Subcutaneous adipose tissue (tissue), 4 donors: Measurements from ENCODE around the gene SIVA1. TPM values are rescaled to one million over a fixed set of nuclear protein-coding genes. Genes with fewer than 3 reads are reported as not detected.

Experiments used
- total RNA-seq, 4 donors: library from RNA; depleted of rRNA; stranded (reverse); fragments of >200 nt; gene quantifications; one replicate each; pipeline ENCODE4 v1.1.0, GENCODE V29; 2016
- TF ChIP-seq, protein P1 (sequence below): fragments of 450-650 bp; IDR thresholded peaks from one replicate; pipeline ENCODE4 v1.5.1; 2016; ENCODE audit warnings: low read depth, mild to moderate bottlenecking, control low read depth, antibody characterized with exemption, moderate library complexity

The SIVA1 gene, protein sequence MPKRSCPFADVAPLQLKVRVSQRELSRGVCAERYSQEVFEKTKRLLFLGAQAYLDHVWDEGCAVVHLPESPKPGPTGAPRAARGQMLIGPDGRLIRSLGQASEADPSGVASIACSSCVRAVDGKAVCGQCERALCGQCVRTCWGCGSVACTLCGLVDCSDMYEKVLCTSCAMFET
- total RNA-seq = 100 to 1,000 TPM in 3 of 4 donors, 10 to 100 TPM in 1; 65.4 to 232 (median 169) TPM

GRCh38 chr14:104752735-104753527, at the start of gene SIVA1:
Gene SIVA1 (plus strand): TSS chr14:104753147. CDS start chr14:104753202, 55 bp downstream.
- TF ChIP-seq, protein P1, sequence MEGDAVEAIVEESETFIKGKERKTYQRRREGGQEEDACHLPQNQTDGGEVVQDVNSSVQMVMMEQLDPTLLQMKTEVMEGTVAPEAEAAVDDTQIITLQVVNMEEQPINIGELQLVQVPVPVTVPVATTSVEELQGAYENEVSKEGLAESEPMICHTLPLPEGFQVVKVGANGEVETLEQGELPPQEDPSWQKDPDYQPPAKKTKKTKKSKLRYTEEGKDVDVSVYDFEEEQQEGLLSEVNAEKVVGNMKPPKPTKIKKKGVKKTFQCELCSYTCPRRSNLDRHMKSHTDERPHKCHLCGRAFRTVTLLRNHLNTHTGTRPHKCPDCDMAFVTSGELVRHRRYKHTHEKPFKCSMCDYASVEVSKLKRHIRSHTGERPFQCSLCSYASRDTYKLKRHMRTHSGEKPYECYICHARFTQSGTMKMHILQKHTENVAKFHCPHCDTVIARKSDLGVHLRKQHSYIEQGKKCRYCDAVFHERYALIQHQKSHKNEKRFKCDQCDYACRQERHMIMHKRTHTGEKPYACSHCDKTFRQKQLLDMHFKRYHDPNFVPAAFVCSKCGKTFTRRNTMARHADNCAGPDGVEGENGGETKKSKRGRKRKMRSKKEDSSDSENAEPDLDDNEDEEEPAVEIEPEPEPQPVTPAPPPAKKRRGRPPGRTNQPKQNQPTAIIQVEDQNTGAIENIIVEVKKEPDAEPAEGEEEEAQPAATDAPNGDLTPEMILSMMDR = no peak

DNA sequence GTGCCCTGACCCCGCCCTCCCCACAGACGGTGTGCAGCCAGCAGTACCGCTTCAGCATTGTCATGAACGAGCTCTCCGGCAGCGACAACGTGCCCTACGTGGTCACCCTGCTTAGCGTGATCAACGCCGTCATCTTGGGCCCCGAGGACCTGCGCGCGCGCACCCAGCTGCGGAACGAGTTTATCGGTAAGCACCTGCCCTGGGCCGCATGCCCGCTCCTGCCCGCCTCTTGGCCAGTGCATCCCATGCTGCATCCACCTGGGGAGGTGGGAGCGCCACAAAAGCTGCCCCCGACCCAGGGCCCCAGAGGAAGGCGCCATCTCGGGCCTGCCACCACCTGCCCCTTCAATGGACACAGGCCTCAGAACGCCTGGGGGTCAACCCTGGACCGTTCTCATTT, 49.7 kb upstream of the SIVA1 start:
- TF ChIP-seq, protein P1 = no peak

DNA sequence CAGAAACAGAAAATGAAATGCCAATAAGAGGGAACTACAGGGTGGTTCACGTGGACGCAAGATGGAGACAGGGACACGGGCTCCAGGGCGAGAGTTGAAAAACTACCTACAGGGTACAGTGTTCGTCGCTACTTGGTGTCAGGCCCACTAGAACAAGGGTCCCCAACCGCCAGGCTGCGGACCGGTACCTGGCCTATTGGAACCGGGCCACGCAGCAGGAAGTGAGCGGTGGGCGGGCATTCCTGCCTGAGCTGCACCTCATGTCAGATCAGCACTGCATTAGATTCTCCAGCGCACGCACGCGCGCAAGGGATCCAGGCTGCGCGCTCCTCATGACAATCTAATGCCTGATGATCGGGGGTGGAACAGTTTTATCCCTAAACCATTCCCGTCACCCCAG, 48.7 kb upstream of the SIVA1 start:
- TF ChIP-seq, protein P1 = no peak

GRCh38 chr14:104705340-104706047, 47.5 kb upstream of the SIVA1 start:
- TF ChIP-seq, protein P1 = no peak

DNA sequence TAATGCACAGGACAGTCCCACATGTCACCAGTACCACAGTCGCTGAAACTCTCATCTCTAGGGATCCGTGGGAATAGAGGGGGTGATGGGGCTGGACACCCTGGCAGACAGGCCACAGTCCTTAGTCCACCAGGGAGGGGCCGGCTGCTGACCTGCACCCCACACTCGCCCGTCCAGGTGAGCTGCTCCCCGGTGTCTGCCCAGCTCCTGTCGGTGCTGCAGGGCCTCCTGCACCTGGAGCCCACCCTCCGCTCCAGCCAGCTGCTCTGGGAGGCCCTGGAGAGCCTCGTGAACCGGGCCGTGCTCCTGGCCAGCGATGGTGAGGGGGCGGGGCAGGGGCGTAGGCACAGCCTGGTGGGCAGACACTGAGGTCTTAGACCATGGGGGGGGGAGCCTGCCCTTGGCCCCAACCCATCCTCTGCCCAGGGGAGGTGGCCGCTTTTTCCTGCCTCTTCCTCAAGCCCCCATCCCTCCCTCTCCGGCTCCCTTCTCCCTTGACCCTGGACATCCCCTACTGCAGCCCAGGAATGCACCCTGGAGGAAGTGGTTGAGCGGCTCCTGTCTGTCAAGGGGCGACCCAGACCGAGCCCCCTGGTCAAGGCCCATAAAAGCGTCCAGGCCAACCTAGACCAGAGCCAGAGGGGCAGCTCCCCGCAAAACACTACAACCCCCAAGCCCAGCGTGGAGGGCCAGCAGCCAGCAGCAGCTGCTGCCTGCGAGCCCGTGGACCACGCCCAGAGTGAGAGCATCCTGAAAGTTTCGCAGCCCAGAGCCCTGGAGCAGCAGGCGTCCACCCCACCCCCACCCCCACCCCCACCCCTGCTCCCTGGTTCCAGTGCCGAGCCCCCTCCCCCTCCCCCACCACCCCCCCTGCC, 46.0 kb upstream of the SIVA1 start:
- TF ChIP-seq, protein P1 = no peak

GRCh38 chr14:104707608-104708595, 45.0 kb upstream of the SIVA1 start:
- TF ChIP-seq, protein P1 = no peak
